Skin of body (tissue), 2 donors: ENCODE data around the gene CDHR5. TPM values are rescaled to one million over a fixed set of nuclear protein-coding genes. Genes with fewer than 3 reads are reported as not detected.

Experiments used
- DNase-seq: peaks from one replicate; lab custom pipeline; 2025; lab: John Stamatoyannopoulos, UW
- total RNA-seq: library from RNA; depleted of rRNA; stranded (reverse); fragments of >200 nt; gene quantifications from one replicate; pipeline ENCODE4 v1.2.3, GENCODE V29; 2014

Gene CDHR5
- total RNA-seq, 1 donor from 2014 or later: not detected

- no peak for DNase-seq
These were observed 603 bp downstream of the CDHR5 start for GRCh38 chr11:623999-624704.

GRCh38 chr11:623349-623869 is 1.3 kb downstream of the CDHR5 start:
- no peak for DNase-seq

- DNase-seq: no peak
These were observed 2.9 kb downstream of the CDHR5 start for GRCh38 chr11:621838-622237.

GRCh38 chr11:620935-621814 is 3.6 kb downstream of the CDHR5 start:
- DNase-seq: no peak

- DNase-seq: no peak
These were observed 4.6 kb downstream of the CDHR5 start for GRCh38 chr11:620201-620600.

DNA sequence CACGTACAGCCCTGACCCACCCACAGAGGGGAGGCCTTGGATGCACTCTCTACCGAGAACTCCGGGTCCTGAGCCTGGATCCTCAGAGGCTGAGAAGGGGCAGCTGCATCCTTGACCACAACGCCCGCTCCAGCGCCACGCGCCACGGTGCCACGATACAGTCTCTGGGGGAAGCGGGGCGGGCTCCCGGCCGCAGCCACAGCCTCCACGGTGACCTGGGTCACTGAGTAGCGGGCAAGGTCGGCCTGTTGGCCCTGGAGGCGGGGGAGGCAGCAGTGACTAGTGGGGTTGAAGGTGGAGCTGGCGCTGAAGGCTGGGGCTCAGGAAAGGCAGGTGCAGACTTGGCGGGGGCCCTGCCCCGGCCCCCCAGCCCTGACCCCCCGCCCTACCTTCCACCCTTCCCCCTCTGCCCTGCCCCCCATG is 5.1 kb downstream of the CDHR5 start:
- DNase-seq: no peak

DNA sequence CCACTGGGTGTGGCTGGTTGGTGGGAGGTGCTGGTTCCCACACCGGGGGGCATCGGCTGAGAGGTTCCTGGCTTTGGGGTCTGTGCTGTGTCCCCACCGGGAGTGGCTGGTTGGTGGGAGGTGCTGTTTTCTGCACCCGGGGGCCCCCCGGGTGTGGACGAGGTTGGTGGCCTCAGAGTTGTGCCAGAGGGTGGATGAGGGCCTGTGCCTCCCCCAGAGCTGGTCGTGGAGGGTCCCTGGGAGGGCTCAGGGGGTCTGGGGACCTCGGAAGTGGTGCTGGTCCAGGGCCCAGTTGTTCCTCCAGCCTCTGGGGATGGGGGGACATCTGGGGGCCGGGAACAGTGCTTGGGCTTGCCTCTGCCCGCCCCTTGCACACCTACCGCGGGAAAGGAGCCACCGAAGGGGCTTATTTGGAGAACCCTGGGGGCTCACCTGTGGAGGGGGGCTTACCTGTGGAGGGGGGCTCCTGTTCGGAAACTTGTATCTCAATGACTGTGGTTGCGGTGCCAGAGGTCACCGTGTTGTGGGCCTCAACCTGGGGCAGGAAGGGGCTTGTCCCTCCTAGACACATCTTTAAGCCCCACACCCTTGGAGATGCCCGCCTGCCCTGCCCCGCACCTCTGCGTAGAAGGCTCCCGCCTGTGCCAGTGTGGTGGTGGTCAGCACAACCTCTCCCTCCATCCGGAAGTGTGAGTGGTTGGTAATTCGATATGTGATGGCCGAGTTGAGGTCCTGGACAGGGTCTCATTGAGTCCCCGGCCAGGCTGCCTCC is 5.7 kb downstream of the CDHR5 start:
- no peak for DNase-seq

DNA sequence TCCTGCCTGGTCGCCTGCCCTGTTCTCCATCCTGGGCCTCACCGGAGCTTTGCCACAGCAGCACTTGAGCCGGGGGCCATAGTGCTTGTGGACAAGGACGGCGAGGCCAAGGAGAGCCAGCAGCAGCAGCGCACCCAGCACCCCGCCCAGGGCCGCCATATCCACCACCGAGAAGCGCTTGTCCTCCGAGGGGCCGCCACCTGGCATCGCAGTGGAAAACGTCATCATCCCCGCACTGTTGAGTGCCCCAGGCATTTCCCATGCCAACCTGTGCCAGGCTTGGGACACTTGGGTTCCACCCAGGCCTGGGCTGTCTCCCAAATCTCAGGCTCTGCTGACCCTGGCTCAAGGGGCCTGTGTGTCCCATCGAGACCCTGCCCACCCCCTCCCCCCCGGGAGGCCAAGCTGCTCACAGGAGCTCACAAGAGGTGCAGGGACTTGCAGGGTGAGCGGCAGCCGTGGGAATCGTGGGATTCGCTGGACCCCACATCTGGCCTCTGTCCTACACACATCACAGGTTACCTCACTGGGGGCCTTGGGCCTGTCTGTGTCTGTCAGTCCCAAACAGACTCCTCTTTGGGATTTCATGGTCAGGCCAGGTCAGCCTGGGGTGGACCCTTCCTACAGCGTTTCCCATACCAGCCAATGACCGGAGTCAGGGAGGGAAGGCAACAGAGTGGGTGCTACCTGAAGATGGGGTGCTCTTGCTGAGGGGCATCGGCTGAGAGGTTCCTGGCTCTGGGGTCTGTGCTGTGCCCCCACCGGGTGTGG is 6.7 kb downstream of the CDHR5 start:
- no peak for DNase-seq

GRCh38 chr11:617199-617911 is 7.4 kb downstream of the CDHR5 start:
- DNase-seq: no peak

- no peak for DNase-seq
These were observed 8.2 kb downstream of the CDHR5 start for GRCh38 chr11:616320-617198.

- peak; percentile 87 for DNase-seq
These were observed 9.0 kb downstream of the CDHR5 start, which contains the start of gene IRF7 for GRCh38 chr11:615504-616319. Gene IRF7, minus strand, starts transcription at chr11:615950. Its CDS starts 586 bp downstream, at chr11:615364.

DNA sequence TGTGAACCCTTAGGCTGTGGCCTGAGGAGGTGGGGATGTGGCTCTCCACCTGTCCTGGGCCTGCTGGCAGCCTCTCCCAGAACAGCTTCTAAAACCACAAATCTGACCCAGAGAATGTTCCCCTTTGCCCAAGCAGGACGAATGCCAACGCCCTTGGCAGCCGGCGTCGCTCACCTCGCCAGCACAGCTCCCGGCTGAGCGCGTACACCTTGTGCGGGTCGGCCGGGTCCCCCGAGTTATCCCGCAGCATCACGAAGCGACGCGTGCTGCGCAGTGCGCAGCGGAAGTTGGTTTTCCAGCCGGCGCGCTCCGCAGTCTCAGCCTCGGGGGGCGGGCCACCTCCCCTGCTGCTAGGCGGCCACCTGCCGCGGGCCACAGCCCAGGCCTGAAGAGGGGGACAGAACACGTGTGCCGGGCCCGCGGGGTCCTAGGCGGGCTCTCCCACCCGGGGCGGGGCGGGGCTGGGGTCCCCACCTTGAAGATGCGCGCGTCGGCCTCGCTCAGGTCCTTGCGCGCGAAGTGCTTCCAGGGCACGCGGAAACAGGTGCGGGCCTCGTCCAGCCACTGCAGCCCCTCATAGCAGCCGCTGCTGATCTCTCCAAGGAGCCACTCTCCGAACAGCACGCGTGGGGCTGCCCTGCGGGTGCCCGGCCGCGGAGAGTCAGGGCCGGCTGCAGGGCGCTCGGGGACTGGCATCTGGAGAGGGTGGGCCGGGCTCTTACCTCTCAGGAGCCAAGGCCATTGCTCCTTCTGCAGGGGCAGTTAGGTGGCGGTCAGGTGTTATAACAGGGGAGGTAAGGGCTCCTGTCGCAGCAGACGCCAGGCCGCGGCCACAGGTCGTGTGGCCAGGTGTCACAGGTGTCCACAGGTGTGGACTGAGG is 9.9 kb downstream of the CDHR5 start:
- DNase-seq: no peak

DNA sequence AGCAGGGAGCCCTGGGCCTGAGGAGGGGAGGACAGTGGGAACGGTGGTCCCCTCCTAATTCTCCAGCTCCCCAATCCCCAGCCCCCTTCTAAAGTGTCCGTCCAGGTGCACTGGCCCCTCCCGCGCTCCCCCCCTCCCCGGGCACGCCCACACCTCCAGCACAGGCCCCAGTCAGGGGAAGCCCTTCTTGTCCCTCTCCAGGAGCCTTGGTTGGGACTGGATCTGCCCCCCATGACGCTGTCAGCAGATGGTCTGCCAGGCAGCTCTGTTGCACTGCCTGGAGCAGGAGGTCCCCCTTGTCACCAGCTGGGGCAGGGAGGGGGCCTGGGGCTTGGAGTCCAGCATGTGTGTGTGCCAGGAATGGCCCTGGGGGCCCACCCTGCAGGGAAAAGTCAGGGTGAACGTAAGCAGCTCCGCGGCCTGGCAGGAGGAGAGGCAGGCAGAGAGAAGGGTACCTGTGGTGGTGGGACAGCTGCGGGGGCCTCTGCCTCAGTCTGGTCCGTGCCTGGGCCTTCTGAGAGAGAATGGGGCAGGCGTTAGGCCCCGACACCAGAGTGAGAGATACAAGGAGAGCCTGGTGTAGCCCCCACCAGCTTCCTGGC is 10.6 kb downstream of the CDHR5 start:
- DNase-seq: no peak

- DNase-seq: no peak
These were observed 11.3 kb downstream of the CDHR5 start for GRCh38 chr11:613369-613968.

GRCh38 chr11:612961-613300 is 11.8 kb downstream of the CDHR5 start:
- no peak for DNase-seq

GRCh38 chr11:612201-612960 is 12.4 kb downstream of the CDHR5 start:
- no peak for DNase-seq
